ENCODE measurements around the gene LDHB.
"Not testable (repeated sequence)": the region's sequence is repeated elsewhere in the genome, so short reads cannot be mapped to it uniquely, and the experiment has no call there.

LDHB gene

GRCh38 chr12:21647179-21647578 lies 10.5 kb downstream of the LDHB start:
- DNase-seq (ENCODE audit: low read depth), result no peak
- no peak for TF ChIP-seq CTCF (conservative IDR thresholded peaks at IDR 0.05; ENCODE audit: low read length)
- no peak overlapping the region for H3K4me3 ChIP-seq (ENCODE audit: low read length)

GRCh38 chr12:21645041-21645500 lies 12.6 kb downstream of the LDHB start:
- H3K4me3 ChIP-seq (ENCODE audit: low read length); DNase-seq (ENCODE audit: low read depth): not testable (repeated sequence)

DNA sequence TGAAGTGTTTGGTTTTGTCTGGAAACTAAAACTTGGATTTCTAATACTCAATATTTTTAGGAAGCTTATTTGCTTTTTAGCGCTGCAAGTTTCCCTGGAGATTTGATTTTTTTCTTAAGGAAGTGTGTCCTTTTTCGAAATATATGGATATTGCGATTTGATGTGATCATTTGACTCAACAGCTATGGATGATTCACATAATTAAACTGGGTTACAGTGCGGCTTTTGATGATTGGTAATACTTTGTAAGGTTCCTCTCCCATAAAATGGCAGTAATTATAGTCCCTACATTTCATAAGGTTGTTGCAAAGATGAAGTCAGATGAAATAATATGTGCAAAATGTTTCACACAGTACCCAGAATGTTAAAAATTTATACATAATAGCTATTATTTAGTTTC lies 13.1 kb downstream of the LDHB start:
- no peak for DNase-seq (ENCODE audit: low read depth)
- no peak for TF ChIP-seq CTCF (conservative IDR thresholded peaks at IDR 0.05; ENCODE audit: low read length)

DNA sequence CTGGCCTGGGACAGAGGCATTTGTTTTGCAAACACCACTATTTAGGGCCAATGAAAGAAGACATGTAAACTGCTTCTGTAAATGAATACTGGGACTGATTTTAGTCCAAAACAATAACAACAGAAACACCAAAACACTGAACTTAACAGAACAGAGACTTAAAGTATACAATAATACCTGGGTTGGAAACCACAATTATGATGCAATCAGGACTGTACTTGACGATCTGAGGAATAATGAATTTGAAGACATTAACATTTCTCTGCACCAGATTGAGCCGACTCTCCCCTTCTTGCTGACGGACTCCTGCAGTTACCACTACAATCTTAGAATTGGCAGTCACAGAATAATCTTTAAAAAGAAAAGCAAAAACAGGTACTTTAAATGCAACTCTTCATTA lies 13.9 kb downstream of the LDHB start:
- no peak for TF ChIP-seq CTCF (conservative IDR thresholded peaks at IDR 0.05; ENCODE audit: low read length)
- H3K4me3 ChIP-seq (ENCODE audit: low read length), result no peak overlapping the region
- DNase-seq (ENCODE audit: low read depth), result no peak

More for the DNA sequence above, 13.1 kb downstream of the LDHB start:
- H3K4me3 ChIP-seq (ENCODE audit: low read length), result no peak overlapping the region

DNA sequence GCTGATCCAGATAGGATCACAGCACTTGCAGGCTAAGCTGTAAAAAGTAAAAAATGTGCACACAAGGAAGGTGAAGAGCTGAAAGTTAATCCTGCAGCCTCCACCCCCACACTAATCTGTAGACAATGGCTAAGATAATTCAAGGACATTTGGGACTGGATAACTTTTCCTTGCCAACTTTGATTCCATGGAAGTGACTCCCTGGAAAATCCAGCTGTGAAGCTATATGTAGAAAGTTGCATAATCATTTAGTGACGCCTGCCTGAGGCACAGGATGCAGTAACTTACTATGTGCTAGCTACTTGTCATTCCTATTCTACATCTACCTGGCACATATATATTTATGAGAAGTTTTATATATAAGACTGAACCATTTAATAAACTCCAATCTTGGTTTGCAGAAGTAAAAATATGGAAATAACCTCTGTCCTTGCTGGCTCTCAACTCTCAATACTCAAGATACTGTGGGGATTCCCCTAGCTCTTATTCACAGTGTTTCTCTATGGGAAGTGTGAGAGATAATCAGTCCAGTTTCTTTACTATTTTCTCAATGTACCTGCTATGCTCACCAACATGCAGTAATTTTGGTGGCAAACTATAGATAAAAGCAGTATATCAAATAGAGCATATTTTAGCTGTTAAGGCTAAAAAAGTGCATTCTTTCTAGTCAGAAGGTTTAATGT lies 14.8 kb downstream of the LDHB start:
- no peak for TF ChIP-seq CTCF (conservative IDR thresholded peaks at IDR 0.05; ENCODE audit: low read length)
- H3K4me3 ChIP-seq (ENCODE audit: low read length), result no peak overlapping the region
- no peak for DNase-seq (ENCODE audit: low read depth)

GRCh38 chr12:21638054-21638891 lies 19.4 kb downstream of the LDHB start:
- no peak for TF ChIP-seq CTCF (conservative IDR thresholded peaks at IDR 0.05; ENCODE audit: low read length)
- H3K4me3 ChIP-seq (ENCODE audit: low read length), result no peak overlapping the region
- no peak for DNase-seq (ENCODE audit: low read depth)

GRCh38 chr12:21634245-21634644 lies 23.4 kb downstream of the LDHB start:
- no peak for DNase-seq (ENCODE audit: low read depth)
- no peak overlapping the region for H3K4me3 ChIP-seq (ENCODE audit: low read length)
- no peak for TF ChIP-seq CTCF (conservative IDR thresholded peaks at IDR 0.05; ENCODE audit: low read length)
